WI38 (cell line): ENCODE measurements around the gene KIAA0319L.

Experiments
- H3K4me3 ChIP-seq: 2 replicates; pipeline ENCODE4 v1.5.1; 2011; ENCODE audit warnings: low read depth, mild to moderate bottlenecking, control low read depth, low read length
- CTCF ChIP-seq: IDR thresholded peaks from 2 replicates; pipeline ENCODE4 v1.5.1; 2012; ENCODE audit warnings: low read depth, mild to moderate bottlenecking, control low read depth, low read length

The KIAA0319L gene

GRCh38 chr1:35463232-35463631 lies 94.0 kb downstream of the KIAA0319L start:
- no peak for TF ChIP-seq CTCF

GRCh38 chr1:35461966-35462651 lies 95.1 kb downstream of the KIAA0319L start:
- no peak overlapping the region for H3K4me3 ChIP-seq
- no peak for TF ChIP-seq CTCF

More at GRCh38 chr1:35463232-35463631, 94.0 kb downstream of the KIAA0319L start:
- no peak overlapping the region for H3K4me3 ChIP-seq

GRCh38 chr1:35460796-35461195 lies 96.4 kb downstream of the KIAA0319L start:
- H3K4me3 ChIP-seq: no peak overlapping the region
- no peak for TF ChIP-seq CTCF

GRCh38 chr1:35454616-35455015 lies 102.6 kb downstream of the KIAA0319L start:
- TF ChIP-seq CTCF: 0 out of 2 replicates have a peak, but pooled peaks have one; percentile 7
- H3K4me3 ChIP-seq: no peak overlapping the region

- no peak for TF ChIP-seq CTCF
- H3K4me3 ChIP-seq: no peak overlapping the region
These were observed 103.0 kb downstream of the KIAA0319L start for GRCh38 chr1:35454176-35454575.

GRCh38 chr1:35453031-35453430 lies 104.2 kb downstream of the KIAA0319L start:
- no peak for TF ChIP-seq CTCF
- H3K4me3 ChIP-seq: no peak overlapping the region

GRCh38 chr1:35452106-35452774 lies 105.0 kb downstream of the KIAA0319L start:
- no peak for TF ChIP-seq CTCF
- no peak overlapping the region for H3K4me3 ChIP-seq
